PC-9 (cell line): ENCODE measurements around the gene ATP8B3. TPM values are rescaled to one million over a fixed set of nuclear protein-coding genes. Genes with fewer than 3 reads are reported as not detected.

Source experiments
- BruUV-seq: library from RNA; stranded (reverse); fragments of 400-500 nt; replicated peaks from 2 replicates; lab custom pipeline; 2021; lab: Mats Ljungman, UMichigan
- CTCF ChIA-PET: fragments of 300-600 bp; sonication (Branson Sonifier 250); formaldehyde crosslinking; loops from one replicate; lab custom pipeline; 2022; ENCODE audit warnings: antibody characterized with exemption; lab: Charles Lee
- POLR2A ChIA-PET: fragments of 300-600 bp; sonication (Branson Sonifier 250); formaldehyde crosslinking; loops from one replicate; lab custom pipeline; 2022; ENCODE audit warnings: antibody characterized with exemption; ENCODE audit not compliant: unreplicated experiment; lab: Charles Lee
- DNase-seq, 2 experiments: peaks; one replicate each; pipeline versions ENCODE4 v3.0.0 to v3.0.0-alpha.2; 2015 to 2022; ENCODE audit warnings: mixed read lengths in 1 of 2
- H2AFZ ChIP-seq: fragments of 200-600 bp; sonication (generic); 2 replicates; pipeline ENCODE4 v1.8.1; 2017; ENCODE audit warnings: antibody characterized with exemption
- H3F3A ChIP-seq: fragments of 200-600 bp; sonication (generic); 2 replicates; pipeline ENCODE4 v1.8.1; 2017; ENCODE audit warnings: antibody characterized with exemption, mild to moderate bottlenecking, low read depth; ENCODE audit not compliant: insufficient read depth
- H3K27ac ChIP-seq: fragments of 200-600 bp; sonication (generic); 2 replicates; pipeline ENCODE4 v1.6.1; 2016; ENCODE audit warnings: mixed run types
- H3K27me3 ChIP-seq: fragments of 200-600 bp; sonication (generic); 2 replicates; pipeline ENCODE4 v1.6.1; 2016; ENCODE audit warnings: low read depth, mixed run types; ENCODE audit not compliant: insufficient read depth
- H3K36me3 ChIP-seq: fragments of 200-600 bp; sonication (generic); 2 replicates; pipeline ENCODE4 v1.6.1; 2016; ENCODE audit warnings: low read depth, mixed run types
- H3K4me1 ChIP-seq: fragments of 200-600 bp; sonication (generic); replicated peaks from 2 replicates; pipeline ENCODE4 v1.6.1; 2016; ENCODE audit warnings: mixed run types; ENCODE audit not compliant: insufficient read depth
- H3K4me2 ChIP-seq: fragments of 200-600 bp; sonication (generic); 2 replicates; pipeline ENCODE4 v1.6.1; 2017; ENCODE audit warnings: mixed run types
- H3K4me3 ChIP-seq: fragments of 200-600 bp; sonication (generic); 2 replicates; pipeline ENCODE4 v1.6.1; 2016; ENCODE audit warnings: mixed run types
- H3K79me2 ChIP-seq: fragments of 200-600 bp; sonication (generic); 2 replicates; pipeline ENCODE4 v1.6.1; 2017; ENCODE audit warnings: low read depth, mixed run types
- H3K9me2 ChIP-seq: fragments of 200-600 bp; sonication (generic); 2 replicates; pipeline ENCODE4 v1.8.1; 2017; ENCODE audit warnings: mild to moderate bottlenecking; ENCODE audit not compliant: insufficient read depth
- H3K9me3 ChIP-seq: fragments of 200-600 bp; sonication (generic); 2 replicates; pipeline ENCODE4 v1.8.1; 2016; ENCODE audit warnings: low read depth; ENCODE audit not compliant: insufficient read depth
- H4K20me1 ChIP-seq: fragments of 200-600 bp; sonication (generic); 2 replicates; pipeline ENCODE4 v1.8.1; 2017; ENCODE audit not compliant: insufficient read depth
- EZH2 ChIP-seq: fragments of 200-600 bp; sonication (generic); IDR thresholded peaks from 2 replicates; pipeline ENCODE4 v1.8.0; 2017; ENCODE audit warnings: antibody characterized with exemption, low read depth
- intact Hi-C: fragments of 100-400 bp; cut with micrococcal nuclease; formaldehyde crosslinking; loops from one replicate; pipeline ENCODE4 v1.10.0; 2022; ENCODE audit not compliant: unreplicated experiment
- total RNA-seq: library from RNA; stranded (reverse); gene quantifications from 2 replicates; pipeline ENCODE4 v1.2.3, GENCODE V29; 2021
- TF ChIP-seq, protein P1 (sequence below): fragments of 200-600 bp; sonication (generic); conservative IDR thresholded peaks from 2 replicates; pipeline ENCODE4 v1.6.1; 2017; ENCODE audit warnings: mixed run types, antibody characterized with exemption, mild to moderate bottlenecking, moderate library complexity

ATP8B3 gene
- total RNA-seq, 1 experiment from 2014 or later: 8.3 TPM

DNA sequence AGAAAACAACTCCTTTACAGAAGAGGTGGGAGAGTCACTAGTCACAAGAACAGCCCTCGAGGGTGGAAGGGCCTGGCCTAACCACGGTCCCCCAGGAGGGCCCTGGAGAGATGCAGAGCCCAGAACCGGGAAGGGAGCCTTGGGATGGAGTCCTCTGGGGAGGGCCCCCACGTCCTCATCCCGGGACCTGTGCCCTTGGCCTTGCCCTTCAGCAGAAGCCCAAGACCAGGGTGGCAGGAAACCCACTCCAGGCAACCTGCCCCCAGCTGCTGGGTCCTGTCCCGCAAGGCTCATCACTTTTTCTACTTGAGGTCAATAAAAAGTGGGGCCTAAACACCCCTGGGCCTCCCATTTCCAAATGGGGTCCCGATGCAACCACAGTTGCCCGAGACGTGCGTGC lies 2.3 kb upstream of the ATP8B3 start:
- intact Hi-C loops: loop anchor here (5.0 kb wide), 1 partner anchor 142 kb away; no protein-coding TSS in a partner anchor
- Histone ChIP-seq H3K36me3 (no peaks in the 10 kb centered on the region), H3K9me2 (no peaks in the 10 kb centered on the region), H3K4me3 (no peak overlapping the region), H3K27ac (no peak overlapping the region), H2AFZ (no peak overlapping the region), H3K4me1 (peaks cover 4% of the 10 kb centered on the region; the same call in 1 of the 2 replicates), H3K9me3 (no peaks in the 10 kb centered on the region), H3F3A (peaks cover 8% of the 10 kb centered on the region; the same call in 1 of the 2 replicates), H4K20me1 (no peaks in the 10 kb centered on the region), H3K79me2 (no peaks in the 10 kb centered on the region), H3K27me3 (no peaks in the 10 kb centered on the region), H3K4me2 (no peak overlapping the region)
- BruUV-seq: no TSS peak
- POLR2A ChIA-PET: interaction anchor here (0.6 kb wide), 1 partner anchor 535 kb away, joined by 8 read pairs; no protein-coding TSS in a partner anchor
- TF ChIP-seq EZH2: no peak
- TF ChIP-seq, protein P1, sequence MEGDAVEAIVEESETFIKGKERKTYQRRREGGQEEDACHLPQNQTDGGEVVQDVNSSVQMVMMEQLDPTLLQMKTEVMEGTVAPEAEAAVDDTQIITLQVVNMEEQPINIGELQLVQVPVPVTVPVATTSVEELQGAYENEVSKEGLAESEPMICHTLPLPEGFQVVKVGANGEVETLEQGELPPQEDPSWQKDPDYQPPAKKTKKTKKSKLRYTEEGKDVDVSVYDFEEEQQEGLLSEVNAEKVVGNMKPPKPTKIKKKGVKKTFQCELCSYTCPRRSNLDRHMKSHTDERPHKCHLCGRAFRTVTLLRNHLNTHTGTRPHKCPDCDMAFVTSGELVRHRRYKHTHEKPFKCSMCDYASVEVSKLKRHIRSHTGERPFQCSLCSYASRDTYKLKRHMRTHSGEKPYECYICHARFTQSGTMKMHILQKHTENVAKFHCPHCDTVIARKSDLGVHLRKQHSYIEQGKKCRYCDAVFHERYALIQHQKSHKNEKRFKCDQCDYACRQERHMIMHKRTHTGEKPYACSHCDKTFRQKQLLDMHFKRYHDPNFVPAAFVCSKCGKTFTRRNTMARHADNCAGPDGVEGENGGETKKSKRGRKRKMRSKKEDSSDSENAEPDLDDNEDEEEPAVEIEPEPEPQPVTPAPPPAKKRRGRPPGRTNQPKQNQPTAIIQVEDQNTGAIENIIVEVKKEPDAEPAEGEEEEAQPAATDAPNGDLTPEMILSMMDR: no peak
- DNase-seq: no peak
- CTCF ChIA-PET: no interaction called here

DNA sequence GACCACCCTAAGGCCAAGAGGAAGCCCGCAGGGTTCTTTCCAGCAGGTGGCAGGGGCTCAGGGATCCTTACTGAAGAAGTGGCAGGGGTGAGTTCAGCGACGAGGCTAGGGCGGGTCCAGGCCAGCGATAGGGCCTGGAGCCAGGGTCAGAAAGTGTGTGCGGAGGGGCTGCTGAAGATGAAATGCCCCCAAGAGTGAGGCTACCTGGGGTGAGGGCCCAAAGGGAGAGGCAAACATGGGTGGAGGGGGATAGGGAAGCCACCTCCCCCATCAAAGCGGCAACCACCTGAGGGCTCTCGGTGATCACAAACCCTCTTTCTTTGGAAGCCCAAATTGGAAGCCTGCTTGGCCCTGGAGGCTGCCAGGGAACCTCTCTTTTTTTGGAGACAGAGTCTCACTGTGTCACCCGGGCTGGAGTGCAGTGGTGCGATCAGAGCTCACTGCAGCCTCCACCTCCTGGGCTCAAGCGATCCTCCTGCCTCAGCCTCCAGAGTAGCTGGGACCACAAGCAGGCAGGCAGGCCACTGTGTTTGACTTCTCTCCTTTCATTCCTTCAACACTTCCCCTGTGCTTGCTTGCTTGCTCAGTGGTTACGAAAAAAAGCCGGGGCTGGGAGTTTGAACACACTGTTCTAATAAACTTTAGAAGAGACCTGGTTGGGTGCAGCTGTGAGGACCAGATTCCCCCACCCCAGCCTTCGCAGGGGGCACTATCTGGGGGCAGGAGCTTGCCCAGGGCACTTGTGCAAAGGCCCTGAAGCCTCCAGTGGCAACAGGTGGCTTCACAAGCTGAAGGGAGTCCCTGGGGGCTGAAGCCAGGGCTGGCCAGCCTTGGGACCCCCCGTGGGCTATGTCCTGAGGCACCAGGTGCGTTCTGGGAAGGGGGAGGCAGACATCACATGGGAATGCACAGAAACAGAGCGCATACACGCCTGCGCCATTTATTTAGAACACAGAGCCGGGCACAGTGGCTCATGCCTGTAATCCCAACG lies 1.4 kb upstream of the ATP8B3 start:
- Histone ChIP-seq H4K20me1 (no peaks in the 10 kb centered on the region), H3K36me3 (no peaks in the 10 kb centered on the region), H3K9me3 (no peaks in the 10 kb centered on the region), H3F3A (peaks cover 8% of the 10 kb centered on the region; the same call in 1 of the 2 replicates), H3K27me3 (no peaks in the 10 kb centered on the region), H3K4me2 (peak overlapping the region; percentile 83), H3K4me1 (peaks cover 4% of the 10 kb centered on the region; the same call in 1 of the 2 replicates), H3K79me2 (no peaks in the 10 kb centered on the region), H3K9me2 (no peaks in the 10 kb centered on the region), H3K27ac (no peak overlapping the region), H2AFZ (no peak overlapping the region), H3K4me3 (peak overlapping the region; percentile 60)
- POLR2A ChIA-PET: interaction anchor here (0.6 kb wide), 1 partner anchor 534 kb away, joined by 8 read pairs; no protein-coding TSS in a partner anchor
- BruUV-seq: no TSS peak
- CTCF ChIA-PET: interaction anchor here (0.6 kb wide), 1 partner anchor 93 kb away, joined by 3 read pairs; no protein-coding TSS in a partner anchor
- TF ChIP-seq, protein P1: peak; percentile 15; the same call in 1 of the 2 replicates
- TF ChIP-seq EZH2: no peak
- intact Hi-C loops: loop anchor here (5.0 kb wide), 1 partner anchor 141 kb away; no protein-coding TSS in a partner anchor
- no peak for DNase-seq

DNA sequence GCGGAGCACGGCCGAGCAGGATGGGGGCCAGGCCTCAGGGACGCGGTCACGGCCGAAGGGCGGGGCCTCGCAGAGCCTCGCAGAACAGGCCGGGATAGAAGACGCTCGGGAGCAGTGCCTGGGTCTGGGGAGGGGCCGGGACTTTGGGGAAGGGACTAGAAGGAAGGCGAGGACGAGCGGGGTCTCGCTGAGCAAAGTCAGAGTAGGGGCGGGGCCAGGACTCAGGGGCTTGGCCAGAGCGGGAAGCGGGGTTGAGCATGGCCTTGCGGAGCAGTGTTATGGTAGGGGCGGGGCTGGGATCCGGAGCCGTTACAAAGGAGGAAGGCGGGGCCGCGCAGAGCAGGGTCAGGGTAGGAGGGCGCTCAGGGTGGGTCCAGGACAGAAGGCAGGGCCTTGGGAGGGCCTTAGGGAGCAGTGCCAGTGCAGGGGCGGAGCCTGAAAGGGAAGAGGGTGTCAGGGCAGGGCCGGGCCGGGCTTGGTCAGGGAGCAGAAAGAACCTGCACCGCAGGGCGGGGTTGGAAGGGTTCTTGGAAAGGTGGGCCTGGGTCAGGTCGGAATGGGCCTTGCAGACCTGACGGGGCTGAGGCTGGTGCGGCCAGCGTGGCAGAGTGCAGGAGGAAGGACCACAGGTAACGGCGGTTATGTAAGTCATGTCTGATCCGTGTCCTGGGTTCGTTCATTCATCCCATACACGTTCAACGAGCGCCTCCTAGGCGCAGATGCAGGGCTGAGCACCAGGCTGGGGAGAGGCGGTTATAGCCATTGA lies 533 bp upstream of the ATP8B3 start:
- Histone ChIP-seq H3K27me3 (no peaks in the 10 kb centered on the region), H4K20me1 (no peaks in the 10 kb centered on the region), H3K79me2 (no peaks in the 10 kb centered on the region), H3K4me2 (peak overlapping the region; percentile 83), H2AFZ (0 out of 2 replicates have a peak overlapping the region, but pooled peaks have one; percentile 77), H3K4me1 (peaks cover 4% of the 10 kb centered on the region; the same call in 1 of the 2 replicates), H3K9me2 (no peaks in the 10 kb centered on the region), H3F3A (peaks cover 8% of the 10 kb centered on the region; the same call in 1 of the 2 replicates), H3K9me3 (no peaks in the 10 kb centered on the region), H3K36me3 (no peaks in the 10 kb centered on the region), H3K4me3 (peak overlapping the region; percentile 60), H3K27ac (no peak overlapping the region)
- DNase-seq: peak; percentile 79 to 94
- TF ChIP-seq, protein P1: peak; percentile 68
- TF ChIP-seq EZH2: no peak
- BruUV-seq: no TSS peak
- intact Hi-C loops: loop anchor here (5.0 kb wide), 1 partner anchor 140 kb away; no protein-coding TSS in a partner anchor
- ChIA-PET CTCF (interaction anchor here (0.6 kb wide), 1 partner anchor 92 kb away, joined by 3 read pairs; no protein-coding TSS in a partner anchor), POLR2A (no interaction called here)
